K562 (cell line): ENCODE measurements around the gene ZNF441.

Experiments
- BMI1 ChIP-seq: fragments of 150-350 bp; IDR thresholded peaks from 2 replicates; pipeline ENCODE4 v1.6.1; 2014; ENCODE audit warnings: low read length
- CTCF ChIP-seq, 3 experiments: IDR thresholded peaks in 2 of 3; conservative IDR thresholded peaks in 1 of 3; 2 replicates each; pipeline ENCODE4 v1.5.1; 2011 to 2012; ENCODE audit warnings: low read length in 3 of 3, mild to moderate bottlenecking in 3 of 3, control low read depth in 2 of 3, improper control_type of control experiment in 1 of 3, inconsistent platforms in 1 of 3, low read depth in 1 of 3, mixed read lengths in 1 of 3, moderate library complexity in 1 of 3; ENCODE audit not compliant: insufficient read depth in 2 of 3
- GTF2F1 ChIP-seq: IDR thresholded peaks from 2 replicates; pipeline ENCODE4 v1.6.1; 2011; ENCODE audit warnings: low read depth, low read length, improper control_type of control experiment
- NBN ChIP-seq: fragments of 450-650 bp; IDR thresholded peaks from 2 replicates; pipeline ENCODE4 v1.6.1; 2016; ENCODE audit warnings: low read depth, mild to moderate bottlenecking
- TF ChIP-seq, protein P1 (sequence below): fragments of 250-450 bp; sonication (Bioruptor Pico); IDR thresholded peaks from 2 replicates; pipeline ENCODE4 v1.6.1; 2021; ENCODE audit warnings: mild to moderate bottlenecking

DNA sequence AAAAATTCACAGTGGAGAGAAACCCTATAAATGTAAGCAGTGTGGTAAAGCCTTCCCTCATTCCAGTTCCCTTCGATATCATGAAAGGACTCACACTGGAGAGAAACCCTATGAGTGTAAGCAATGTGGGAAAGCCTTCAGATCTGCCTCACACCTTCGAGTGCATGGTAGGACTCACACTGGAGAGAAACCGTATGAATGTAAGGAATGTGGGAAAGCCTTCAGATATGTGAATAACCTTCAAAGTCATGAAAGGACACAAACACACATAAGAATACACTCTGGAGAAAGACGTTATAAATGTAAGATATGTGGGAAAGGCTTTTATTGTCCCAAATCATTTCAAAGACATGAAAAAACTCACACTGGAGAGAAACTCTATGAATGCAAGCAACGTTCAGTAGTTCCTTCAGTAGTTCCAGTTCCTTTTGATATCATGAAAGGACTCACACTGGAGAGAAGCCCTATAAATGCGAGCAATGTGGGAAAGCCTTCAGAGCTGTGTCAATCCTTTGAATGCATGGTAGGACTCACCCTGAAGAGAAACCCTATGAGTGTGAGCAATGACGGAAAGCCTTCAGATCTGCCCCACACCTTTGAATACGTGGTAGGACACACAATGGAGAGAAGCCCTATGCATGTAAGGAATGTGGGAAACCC lies 65.6 kb downstream of the ZNF441 start:
- TF ChIP-seq CTCF (IDR thresholded peaks at IDR 0.05 in 2 of 3, conservative IDR thresholded peaks at IDR 0.05 in 1 of 3; ENCODE audit: insufficient read depth in 2 of 3, low read depth in 1 of 3, low read length in 3 of 3) (no peak), NBN (no peak), GTF2F1 (no peak), BMI1 (no peak)
- TF ChIP-seq, protein P1, sequence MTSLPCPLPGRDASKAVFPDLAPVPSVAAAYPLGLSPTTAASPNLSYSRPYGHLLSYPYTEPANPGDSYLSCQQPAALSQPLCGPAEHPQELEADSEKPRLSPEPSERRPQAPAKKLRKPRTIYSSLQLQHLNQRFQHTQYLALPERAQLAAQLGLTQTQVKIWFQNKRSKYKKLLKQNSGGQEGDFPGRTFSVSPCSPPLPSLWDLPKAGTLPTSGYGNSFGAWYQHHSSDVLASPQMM (CRISPR knock-in tag), result no peak
